Smooth muscle cell (in vitro differentiated cells): ENCODE results near the gene ZSCAN26. TPM values are rescaled to one million over a fixed set of nuclear protein-coding genes. Genes with fewer than 3 reads are reported as not detected.

ENCODE experiments used
- DNase-seq: peaks from one replicate; lab custom pipeline; 2025; ENCODE audit not compliant: unreplicated experiment; lab: John Stamatoyannopoulos, UW
- H2AFZ ChIP-seq: fragments of 200-600 bp; sonication (generic); 2 replicates; pipeline ENCODE4 v1.6.0; 2016; ENCODE audit warnings: antibody characterized with exemption, low read depth, mild to moderate bottlenecking
- H3F3A ChIP-seq: fragments of 200-600 bp; sonication (generic); 2 replicates; pipeline ENCODE4 v1.6.0; 2017; ENCODE audit warnings: antibody characterized with exemption, low read depth
- H3K27ac ChIP-seq: fragments of 200-600 bp; sonication (generic); 2 replicates; pipeline ENCODE4 v1.5.1; 2016; ENCODE audit warnings: low read depth, mild to moderate bottlenecking
- H3K27me3 ChIP-seq: fragments of 200-600 bp; sonication (generic); 2 replicates; pipeline ENCODE4 v1.6.1; 2016; ENCODE audit warnings: low read depth, mild to moderate bottlenecking
- H3K36me3 ChIP-seq: fragments of 200-600 bp; sonication (generic); 2 replicates; pipeline ENCODE4 v1.5.1; 2016; ENCODE audit warnings: low read depth
- H3K4me1 ChIP-seq: fragments of 200-600 bp; sonication (generic); 2 replicates; pipeline ENCODE4 v1.5.1; 2016; ENCODE audit warnings: low read depth
- H3K4me2 ChIP-seq: fragments of 200-600 bp; sonication (generic); 2 replicates; pipeline ENCODE4 v1.6.0; 2016; ENCODE audit warnings: mild to moderate bottlenecking
- H3K4me3 ChIP-seq: fragments of 200-600 bp; sonication (generic); 2 replicates; pipeline ENCODE4 v1.5.1; 2016; ENCODE audit warnings: mild to moderate bottlenecking
- H3K79me2 ChIP-seq: fragments of 200-600 bp; sonication (generic); 2 replicates; pipeline ENCODE4 v1.6.0; 2016; ENCODE audit warnings: low read depth, mild to moderate bottlenecking
- H3K9ac ChIP-seq: fragments of 200-600 bp; sonication (generic); 2 replicates; pipeline ENCODE4 v1.6.0; 2016; ENCODE audit warnings: low read depth
- H3K9me3 ChIP-seq: fragments of 200-600 bp; sonication (generic); replicated peaks from 2 replicates; pipeline ENCODE4 v1.5.1; 2016; ENCODE audit warnings: low read depth
- H4K20me1 ChIP-seq: fragments of 200-600 bp; sonication (generic); 2 replicates; pipeline ENCODE4 v1.6.0; 2016; ENCODE audit warnings: low read depth
- WGBS: methylation state at CpG from one replicate; pipeline ENCODE4 v1.1.7; 2016; ENCODE audit warnings: low lambda C conversion rate; 5-methylcytosine and 5-hydroxymethylcytosine counted together
- polyA plus RNA-seq: library from polyadenylated mRNA; unstranded; fragments of >200 nt; fragmentation: Nextera tagmentation; extraction: Ambion mirVana; gene quantifications from 2 replicates; pipeline ENCODE4 v1.2.1, GENCODE V29; 2016
- total RNA-seq: library from RNA; depleted of rRNA; stranded (reverse); fragments of >200 nt; gene quantifications from 2 replicates; pipeline ENCODE4 v1.2.3, GENCODE V29; 2014
- TF ChIP-seq, protein P1 (sequence below): fragments of 200-600 bp; sonication (generic); IDR thresholded peaks from 2 replicates; pipeline ENCODE4 v1.5.1; 2017; ENCODE audit warnings: borderline replicate concordance, mild to moderate bottlenecking, antibody characterized with exemption; ENCODE audit not compliant: insufficient read depth, poor library complexity, severe bottlenecking

The ZSCAN26 gene
- total and polyA plus RNA-seq, 2 experiments from 2014 or later = 10.7 to 16.1 TPM

DNA sequence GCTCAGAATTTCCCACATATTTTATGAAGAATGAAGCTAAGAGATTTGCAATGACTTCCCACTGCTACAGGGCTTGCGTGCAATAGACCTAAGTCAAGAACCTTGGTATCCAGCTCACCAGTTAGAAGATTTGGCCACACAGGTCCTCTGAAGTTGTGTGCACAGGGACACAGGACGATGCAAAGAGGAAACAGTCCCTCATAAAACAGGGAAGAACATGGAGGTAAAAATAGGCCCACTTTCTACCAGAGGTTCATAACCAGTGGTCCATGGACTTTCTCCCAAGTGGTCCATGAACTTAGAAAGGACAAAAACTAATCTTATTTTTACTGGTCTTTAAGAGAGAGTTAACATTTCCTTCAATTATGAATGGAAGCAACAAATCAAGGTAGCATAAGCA is 16.2 kb upstream of the ZSCAN26 start:
- 82% methylated on average over 2 of the region's 2 CpGs for WGBS
- H4K20me1 ChIP-seq = no peaks in the 10 kb centered on the region
- TF ChIP-seq, protein P1, sequence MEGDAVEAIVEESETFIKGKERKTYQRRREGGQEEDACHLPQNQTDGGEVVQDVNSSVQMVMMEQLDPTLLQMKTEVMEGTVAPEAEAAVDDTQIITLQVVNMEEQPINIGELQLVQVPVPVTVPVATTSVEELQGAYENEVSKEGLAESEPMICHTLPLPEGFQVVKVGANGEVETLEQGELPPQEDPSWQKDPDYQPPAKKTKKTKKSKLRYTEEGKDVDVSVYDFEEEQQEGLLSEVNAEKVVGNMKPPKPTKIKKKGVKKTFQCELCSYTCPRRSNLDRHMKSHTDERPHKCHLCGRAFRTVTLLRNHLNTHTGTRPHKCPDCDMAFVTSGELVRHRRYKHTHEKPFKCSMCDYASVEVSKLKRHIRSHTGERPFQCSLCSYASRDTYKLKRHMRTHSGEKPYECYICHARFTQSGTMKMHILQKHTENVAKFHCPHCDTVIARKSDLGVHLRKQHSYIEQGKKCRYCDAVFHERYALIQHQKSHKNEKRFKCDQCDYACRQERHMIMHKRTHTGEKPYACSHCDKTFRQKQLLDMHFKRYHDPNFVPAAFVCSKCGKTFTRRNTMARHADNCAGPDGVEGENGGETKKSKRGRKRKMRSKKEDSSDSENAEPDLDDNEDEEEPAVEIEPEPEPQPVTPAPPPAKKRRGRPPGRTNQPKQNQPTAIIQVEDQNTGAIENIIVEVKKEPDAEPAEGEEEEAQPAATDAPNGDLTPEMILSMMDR = no peak

DNA sequence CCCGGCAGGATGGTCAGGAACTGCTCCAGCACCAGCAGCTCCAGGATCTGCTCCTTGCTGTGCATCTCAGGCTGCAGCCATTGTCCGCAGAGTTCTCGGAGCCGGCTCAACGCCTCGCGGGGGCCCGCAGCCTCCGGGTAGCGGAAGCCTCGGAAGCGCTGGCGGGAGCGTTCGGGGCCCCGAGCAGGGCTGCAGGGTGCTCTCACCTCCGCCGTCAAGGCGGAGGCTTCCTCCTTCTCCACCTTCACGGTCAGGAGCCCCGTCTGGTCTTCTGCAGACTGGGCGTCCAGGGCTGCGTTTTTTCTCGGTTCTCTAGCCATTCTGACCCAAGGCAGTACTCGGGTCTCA is 15.3 kb upstream of the ZSCAN26 start:
- no peaks in the 10 kb centered on the region for H3F3A ChIP-seq
- 1% methylated on average over 25 of the region's 25 CpGs for WGBS
- TF ChIP-seq, protein P1 = no peak
- no peaks in the 10 kb centered on the region for H3K9me3 ChIP-seq
- H2AFZ ChIP-seq = peak overlapping the region; percentile 99
- no peaks in the 10 kb centered on the region for H4K20me1 ChIP-seq
- H3K9ac ChIP-seq = peak overlapping the region; percentile 78
- no peak for DNase-seq
- peaks cover 12% of the 10 kb centered on the region for H3K79me2 ChIP-seq
- no peak overlapping the region for H3K27ac ChIP-seq
- no peaks in the 10 kb centered on the region for H3K36me3 ChIP-seq
- H3K4me2 ChIP-seq = peak overlapping the region; percentile 98
- peak overlapping the region; percentile 98 for H3K4me3 ChIP-seq
- peaks cover 16% of the 10 kb centered on the region for H3K4me1 ChIP-seq
- H3K27me3 ChIP-seq = no peaks in the 10 kb centered on the region

More for the DNA sequence above, 16.2 kb upstream of the ZSCAN26 start:
- Histone ChIP-seq H3K36me3 (no peaks in the 10 kb centered on the region), H3K4me2 (peak overlapping the region; percentile 98), H3K79me2 (peaks cover 12% of the 10 kb centered on the region), H3K27me3 (no peaks in the 10 kb centered on the region), H3K27ac (no peak overlapping the region), H3K9ac (peak overlapping the region; percentile 78), H3F3A (no peaks in the 10 kb centered on the region), H3K4me1 (peaks cover 16% of the 10 kb centered on the region), H3K9me3 (no peaks in the 10 kb centered on the region), H3K4me3 (peak overlapping the region; percentile 98), H2AFZ (no peak overlapping the region)
- DNase-seq = no peak

DNA sequence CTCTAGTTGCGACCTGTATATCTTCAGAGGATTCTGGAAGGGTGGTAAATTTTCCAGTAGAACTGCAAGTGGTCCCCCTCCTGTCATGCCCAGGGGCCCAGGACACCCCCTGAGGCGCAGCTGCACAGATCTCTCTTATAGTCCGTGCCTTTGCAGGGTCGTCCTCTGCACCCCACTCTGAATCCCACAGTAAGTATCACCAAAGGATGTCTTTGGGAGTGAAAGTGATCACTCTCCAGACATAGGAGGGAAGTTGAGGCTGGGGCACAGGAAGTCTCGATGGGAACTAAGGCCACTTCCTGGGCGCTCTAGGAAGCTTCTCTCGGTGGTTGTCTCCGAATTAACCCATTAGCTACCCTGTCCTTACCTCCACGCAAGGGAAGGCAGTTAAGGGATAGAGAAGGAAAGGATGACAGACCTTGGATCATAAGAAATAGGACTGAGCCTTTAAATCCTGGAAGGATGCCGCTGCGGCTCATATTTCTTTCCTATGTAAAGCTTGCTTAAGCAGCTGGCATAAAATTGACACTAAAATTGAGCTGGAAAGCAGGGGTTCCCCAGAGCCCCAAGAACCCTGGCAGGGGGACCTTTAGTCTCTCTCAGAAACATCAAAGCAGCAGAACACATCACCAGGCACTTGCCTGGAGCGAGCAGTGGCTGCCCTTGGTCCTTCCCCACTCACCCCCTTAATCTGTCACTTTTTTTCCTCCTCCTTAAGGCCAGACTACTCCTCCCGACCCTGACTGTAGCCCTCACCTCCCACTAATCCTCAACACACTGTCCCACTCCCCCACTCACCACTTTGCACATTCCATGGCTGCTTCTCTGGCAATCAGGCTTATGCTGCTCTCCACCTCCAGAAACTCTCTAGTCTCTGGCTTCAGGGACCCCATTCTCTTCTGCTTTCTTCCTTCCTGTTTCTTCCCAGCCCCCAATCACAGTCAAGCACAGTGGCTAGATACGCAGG is 14.7 kb upstream of the ZSCAN26 start, which contains the start of gene ZKSCAN4:
Gene ZKSCAN4, minus strand, starts transcription at position 261 of the 967 bp plus-strand sequence. CDS start 289 bp downstream, outside the sequence.
- Histone ChIP-seq H3K9ac (peak within 1 kb of the TSS; percentile 78), H3F3A (no peaks in the 10 kb centered on the region), H3K27me3 (no peaks in the 10 kb centered on the region), H3K27ac (peak within 1 kb of the TSS; percentile 23), H3K4me2 (peak within 1 kb of the TSS; percentile 98), H3K4me3 (peak within 1 kb of the TSS; percentile 98), H3K9me3 (no peaks in the 10 kb centered on the region), H4K20me1 (no peaks in the 10 kb centered on the region), H3K36me3 (no peaks in the 10 kb centered on the region), H3K4me1 (peaks cover 16% of the 10 kb centered on the region), H3K79me2 (peaks cover 12% of the 10 kb centered on the region), H2AFZ (peak within 1 kb of the TSS; percentile 99)
- TF ChIP-seq, protein P1 = no peak
- 11% methylated on average over 14 of the region's 14 CpGs for WGBS
- DNase-seq = peak; percentile 7

DNA sequence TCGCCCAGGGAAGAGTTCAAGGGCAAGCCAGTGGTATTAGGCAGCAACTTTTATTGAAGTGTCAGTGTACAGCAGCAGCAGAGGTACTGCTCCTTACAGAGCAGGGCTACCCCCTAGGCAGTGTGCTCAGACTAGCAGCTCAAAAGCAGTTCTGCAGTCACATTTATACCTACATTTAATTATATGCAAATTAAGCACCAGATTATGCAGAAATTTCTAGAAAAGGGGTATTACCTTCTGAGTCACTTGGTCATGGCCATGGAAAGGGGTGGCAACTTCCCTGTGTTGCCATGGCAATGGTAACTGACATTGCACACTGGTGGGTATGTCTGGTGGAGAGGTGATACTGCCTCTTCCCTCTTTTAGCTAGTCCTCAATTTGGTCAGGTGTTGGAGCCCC is 12.8 kb upstream of the ZSCAN26 start:
- DNase-seq = no peak
- H3K4me2 ChIP-seq = no peak overlapping the region
- no peaks in the 10 kb centered on the region for H4K20me1 ChIP-seq
- TF ChIP-seq, protein P1 = no peak
- H2AFZ ChIP-seq = no peak overlapping the region
- WGBS = 90% methylated on average over 1 of the region's 1 CpG
- H3K9ac ChIP-seq = no peak overlapping the region
- H3K27ac ChIP-seq = no peak overlapping the region
- no peaks in the 10 kb centered on the region for H3K9me3 ChIP-seq
- no peaks in the 10 kb centered on the region for H3F3A ChIP-seq
- H3K4me3 ChIP-seq = no peak overlapping the region
- H3K4me1 ChIP-seq = peaks cover 16% of the 10 kb centered on the region
- H3K36me3 ChIP-seq = no peaks in the 10 kb centered on the region
- H3K79me2 ChIP-seq = peaks cover 12% of the 10 kb centered on the region
- H3K27me3 ChIP-seq = no peaks in the 10 kb centered on the region
